ENCODE measurements around the gene SYCP3. TPM values are rescaled to one million over a fixed set of nuclear protein-coding genes. Genes with fewer than 3 reads are reported as not detected.

SYCP3 gene
- total RNA-seq, 3 donors from 2014 or later, result 0.16 to 0.33 TPM; not detected in 1

GRCh38 chr12:101747697-101748096, 8.4 kb upstream of the SYCP3 start:
- TF ChIP-seq CTCF (IDR thresholded peaks at IDR 0.05) (no peak), POLR2A (IDR thresholded peaks at IDR 0.05) (no peak), POLR2AphosphoS5 (IDR thresholded peaks at IDR 0.05) (no peak)
- no peaks in the 10 kb centered on the region for H3K4me1 ChIP-seq
- H3K36me3 ChIP-seq, result no peaks in the 10 kb centered on the region
- DNase-seq (ENCODE audit: low spot score in 2 of 2), result no peak
- no peak overlapping the region for H3K4me3 ChIP-seq
- H3K27me3 ChIP-seq, result no peaks in the 10 kb centered on the region
- intact Hi-C loops (cut with DNase I; ENCODE audit: low total_unique reads), result no loop called here
- H3K27ac ChIP-seq, result no peak overlapping the region
- no peaks in the 10 kb centered on the region for H3K9me3 ChIP-seq

- TF ChIP-seq CTCF (IDR thresholded peaks at IDR 0.05) (no peak), POLR2AphosphoS5 (IDR thresholded peaks at IDR 0.05) (no peak), POLR2A (IDR thresholded peaks at IDR 0.05) (no peak)
- intact Hi-C loops (cut with DNase I; ENCODE audit: low total_unique reads), result no loop called here
These were observed 7.4 kb upstream of the SYCP3 start for GRCh38 chr12:101746661-101747060.

GRCh38 chr12:101746196-101746595, 6.9 kb upstream of the SYCP3 start:
- intact Hi-C loops (cut with DNase I; ENCODE audit: low total_unique reads), result no loop called here
- no peak overlapping the region for H3K27ac ChIP-seq
- H3K36me3 ChIP-seq, result no peaks in the 10 kb centered on the region
- H3K9me3 ChIP-seq, result no peaks in the 10 kb centered on the region
- no peaks in the 10 kb centered on the region for H3K27me3 ChIP-seq
- no peaks in the 10 kb centered on the region for H3K4me1 ChIP-seq
- no peak overlapping the region for H3K4me3 ChIP-seq
- TF ChIP-seq CTCF (IDR thresholded peaks at IDR 0.05) (no peak), POLR2A (IDR thresholded peaks at IDR 0.05) (no peak), POLR2AphosphoS5 (IDR thresholded peaks at IDR 0.05) (no peak)
- no peak for DNase-seq (ENCODE audit: low spot score in 2 of 2)

More at GRCh38 chr12:101746661-101747060, 7.4 kb upstream of the SYCP3 start:
- H3K36me3 ChIP-seq, result no peaks in the 10 kb centered on the region
- H3K9me3 ChIP-seq, result no peaks in the 10 kb centered on the region
- no peak overlapping the region for H3K4me3 ChIP-seq
- no peaks in the 10 kb centered on the region for H3K27me3 ChIP-seq
- no peak for DNase-seq (ENCODE audit: low spot score in 2 of 2)
- H3K4me1 ChIP-seq, result no peaks in the 10 kb centered on the region
- no peak overlapping the region for H3K27ac ChIP-seq

- no peaks in the 10 kb centered on the region for H3K36me3 ChIP-seq
These were observed 6.2 kb upstream of the SYCP3 start for GRCh38 chr12:101745481-101745880.

More at GRCh38 chr12:101745481-101745880, 6.2 kb upstream of the SYCP3 start:
- Histone ChIP-seq H3K4me1 (no peaks in the 10 kb centered on the region), H3K27ac (no peak overlapping the region), H3K27me3 (no peaks in the 10 kb centered on the region), H3K4me3 (no peak overlapping the region), H3K9me3 (no peaks in the 10 kb centered on the region)
- no peak for DNase-seq (ENCODE audit: low spot score in 2 of 2)
- intact Hi-C loops (cut with DNase I; ENCODE audit: low total_unique reads), result no loop called here
- TF ChIP-seq POLR2AphosphoS5 (IDR thresholded peaks at IDR 0.05) (no peak), CTCF (IDR thresholded peaks at IDR 0.05) (no peak), POLR2A (IDR thresholded peaks at IDR 0.05) (no peak)
